Lower leg skin (tissue), 3 donors: ENCODE data around the gene POC1A.

Experiments used
- POLR2A ChIP-seq, 2 donors: fragments of 450-650 bp; IDR thresholded peaks; one replicate each; pipeline ENCODE4 v1.6.1; 2016 to 2017; ENCODE audit warnings: antibody characterized with exemption in 2 of 2, mild to moderate bottlenecking in 1 of 2, moderate library complexity in 1 of 2
- TF ChIP-seq, protein P1 (sequence below), 3 donors: fragments of 450-650 bp; IDR thresholded peaks; one replicate each; pipeline ENCODE4 v1.5.1; 2016; ENCODE audit warnings: antibody characterized with exemption in 3 of 3, mild to moderate bottlenecking in 3 of 3, moderate library complexity in 2 of 3

- TF ChIP-seq, protein P1, sequence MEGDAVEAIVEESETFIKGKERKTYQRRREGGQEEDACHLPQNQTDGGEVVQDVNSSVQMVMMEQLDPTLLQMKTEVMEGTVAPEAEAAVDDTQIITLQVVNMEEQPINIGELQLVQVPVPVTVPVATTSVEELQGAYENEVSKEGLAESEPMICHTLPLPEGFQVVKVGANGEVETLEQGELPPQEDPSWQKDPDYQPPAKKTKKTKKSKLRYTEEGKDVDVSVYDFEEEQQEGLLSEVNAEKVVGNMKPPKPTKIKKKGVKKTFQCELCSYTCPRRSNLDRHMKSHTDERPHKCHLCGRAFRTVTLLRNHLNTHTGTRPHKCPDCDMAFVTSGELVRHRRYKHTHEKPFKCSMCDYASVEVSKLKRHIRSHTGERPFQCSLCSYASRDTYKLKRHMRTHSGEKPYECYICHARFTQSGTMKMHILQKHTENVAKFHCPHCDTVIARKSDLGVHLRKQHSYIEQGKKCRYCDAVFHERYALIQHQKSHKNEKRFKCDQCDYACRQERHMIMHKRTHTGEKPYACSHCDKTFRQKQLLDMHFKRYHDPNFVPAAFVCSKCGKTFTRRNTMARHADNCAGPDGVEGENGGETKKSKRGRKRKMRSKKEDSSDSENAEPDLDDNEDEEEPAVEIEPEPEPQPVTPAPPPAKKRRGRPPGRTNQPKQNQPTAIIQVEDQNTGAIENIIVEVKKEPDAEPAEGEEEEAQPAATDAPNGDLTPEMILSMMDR (IDR thresholded peaks at IDR 0.05): no peak
- no peak for TF ChIP-seq POLR2A (IDR thresholded peaks at IDR 0.05)
Measured at GRCh38 chr3:52171514-52172261, 17.5 kb upstream of the POC1A start.
